ENCODE measurements around the gene ART3.

ART3 gene

DNA sequence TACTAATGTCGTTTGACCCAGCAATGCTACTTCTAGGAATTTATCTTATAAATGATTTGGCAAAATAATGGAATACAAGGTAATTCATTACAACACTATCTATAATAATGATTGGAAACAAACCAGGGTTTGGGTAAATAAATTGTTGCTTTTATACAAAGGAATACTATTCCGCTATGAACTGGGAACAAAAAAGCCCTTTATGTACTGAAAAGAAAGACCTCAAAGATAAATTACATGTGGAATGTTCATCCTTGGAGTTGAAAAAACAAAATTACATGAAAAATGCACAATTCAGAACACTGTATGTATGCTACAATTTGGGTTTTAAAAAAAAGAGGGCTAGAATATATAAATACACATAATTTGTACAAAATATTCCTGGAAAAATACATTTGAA lies 78.8 kb downstream of the ART3 start:
- DNase-seq = no peak

DNA sequence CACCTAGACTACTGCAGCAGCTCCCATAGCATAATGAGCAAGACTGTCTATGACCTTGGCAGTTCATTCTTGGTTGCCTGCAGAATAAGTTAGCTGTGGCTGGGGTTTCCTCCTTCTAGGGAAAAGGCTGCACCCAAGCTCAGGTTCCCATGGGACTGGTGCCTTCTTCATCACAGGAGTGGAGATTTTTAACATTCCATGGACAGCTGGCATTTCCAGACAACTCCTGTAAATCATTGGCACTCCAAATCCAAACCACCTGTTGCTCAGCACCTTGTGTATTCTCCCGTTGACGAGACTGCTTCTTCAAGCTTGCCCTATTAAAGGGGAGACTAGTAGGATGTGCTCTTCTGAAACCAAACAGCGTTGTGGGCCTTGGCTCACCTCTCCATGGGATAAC lies 81.5 kb downstream of the ART3 start:
- DNase-seq = no peak

DNA sequence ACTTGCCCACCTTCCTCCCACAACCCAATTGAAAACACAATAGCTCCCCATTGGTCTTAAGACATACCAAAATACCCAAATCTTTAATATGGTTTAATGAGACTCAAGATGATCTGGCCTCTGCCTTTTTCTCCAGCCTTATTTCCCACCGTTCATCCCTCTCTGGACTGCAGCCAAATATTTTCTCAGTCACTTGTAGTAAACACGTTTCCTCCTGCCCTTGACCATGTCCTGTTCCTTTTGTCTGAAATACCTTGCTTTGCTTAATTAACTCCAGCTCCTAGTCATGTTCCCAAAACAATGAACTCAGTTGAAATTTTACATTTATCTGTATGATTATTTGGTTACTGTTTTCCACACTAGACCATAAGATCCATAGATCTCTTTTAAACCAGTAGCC lies 82.1 kb downstream of the ART3 start:
- DNase-seq = no peak

DNA sequence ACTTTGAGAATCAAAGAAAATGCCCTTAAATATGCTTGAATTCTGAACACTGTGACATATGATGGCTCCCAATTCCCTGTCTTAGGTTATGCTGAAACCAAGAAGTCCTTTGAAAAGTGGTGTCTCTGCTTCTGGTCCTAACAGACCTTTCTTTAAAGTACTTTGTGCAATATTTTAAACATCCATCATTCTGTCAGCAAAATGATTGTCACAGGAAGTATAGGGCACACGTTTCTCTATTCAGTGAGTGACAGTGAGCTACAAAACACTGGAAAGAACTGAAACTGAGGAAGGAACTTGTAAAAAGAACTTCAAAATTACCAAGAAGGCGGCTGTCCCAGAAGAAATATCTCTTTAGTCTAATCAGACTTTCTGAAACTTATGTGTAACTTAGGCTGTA lies 85.8 kb downstream of the ART3 start:
- no peak for DNase-seq
